Spleen (tissue), 7 donors: ENCODE measurements around the gene TRIM28.

Experiments
- CTCF ChIP-seq, 11 experiments: fragments of 200-600 bp in 7 of 11; fragments of 450-650 bp in 4 of 11; sonication (generic) in 4 of 11; IDR thresholded peaks in 8 of 11; conservative IDR thresholded peaks in 3 of 11; 1 replicate in 7 of 11; 2 replicates in 4 of 11; pipeline versions ENCODE4 v1.4.0 to v1.8.0; 2016 to 2021; ENCODE audit warnings: antibody characterized with exemption in 11 of 11, inconsistent platforms in 4 of 11, mild to moderate bottlenecking in 1 of 11
- POLR2A ChIP-seq, 3 donors: fragments of 450-650 bp; IDR thresholded peaks; one replicate each; pipeline ENCODE4 v1.5.1; 2017; ENCODE audit warnings: antibody characterized with exemption in 3 of 3, mild to moderate bottlenecking in 1 of 3
- POLR2AphosphoS5 ChIP-seq, 3 donors: sonication (generic); formaldehyde crosslinking; IDR thresholded peaks; one replicate each; pipeline ENCODE4 v1.5.1; 2017; ENCODE audit warnings: antibody characterized with exemption in 3 of 3
- donor health status: DM: no; HTN: no; CAD: no; lungs with moderate emphysema.
- donor health status: DM: no; HTN: no; CAD: no.
- donor health status: DM: no; HTN: no; CAD: no.

- TF ChIP-seq CTCF (IDR thresholded peaks at IDR 0.05 in 8 of 11, conservative IDR thresholded peaks at IDR 0.05 in 3 of 11) = no peak
- no peak for TF ChIP-seq POLR2A (IDR thresholded peaks at IDR 0.05)
- no peak for TF ChIP-seq POLR2AphosphoS5 (IDR thresholded peaks at IDR 0.05)
These were observed 25.5 kb downstream of the TRIM28 start for GRCh38 chr19:58569191-58569942.
